NB4 (cell line): ENCODE results near the gene PCNX4.
"Not testable (repeated sequence)": the region's sequence is repeated elsewhere in the genome, so short reads cannot be mapped to it uniquely, and the experiment has no call there.

ENCODE experiments used
- DNase-seq: peaks from one replicate; pipeline ENCODE4 v3.0.0; 2010; ENCODE audit warnings: low read depth
- H3K4me3 ChIP-seq: one replicate; pipeline ENCODE4 v1.5.1; 2011; ENCODE audit warnings: mild to moderate bottlenecking, low read depth, low read length, moderate library complexity
- CTCF ChIP-seq: IDR thresholded peaks from one replicate; pipeline ENCODE4 v1.5.1; 2012; ENCODE audit warnings: low read depth, low read length
- MYC ChIP-seq: IDR thresholded peaks from 2 replicates; pipeline ENCODE4 v1.6.1; 2011; ENCODE audit warnings: low read depth, low read length
- POLR2A ChIP-seq: IDR thresholded peaks from 2 replicates; pipeline ENCODE4 v1.6.1; 2011; ENCODE audit warnings: mild to moderate bottlenecking; ENCODE audit not compliant: insufficient read length; ENCODE audit errors: extremely low read depth
- TF ChIP-seq, protein P1 (sequence below): IDR thresholded peaks from 2 replicates; pipeline ENCODE4 v1.6.1; 2011; ENCODE audit warnings: low read depth, low read length

PCNX4 gene

DNA sequence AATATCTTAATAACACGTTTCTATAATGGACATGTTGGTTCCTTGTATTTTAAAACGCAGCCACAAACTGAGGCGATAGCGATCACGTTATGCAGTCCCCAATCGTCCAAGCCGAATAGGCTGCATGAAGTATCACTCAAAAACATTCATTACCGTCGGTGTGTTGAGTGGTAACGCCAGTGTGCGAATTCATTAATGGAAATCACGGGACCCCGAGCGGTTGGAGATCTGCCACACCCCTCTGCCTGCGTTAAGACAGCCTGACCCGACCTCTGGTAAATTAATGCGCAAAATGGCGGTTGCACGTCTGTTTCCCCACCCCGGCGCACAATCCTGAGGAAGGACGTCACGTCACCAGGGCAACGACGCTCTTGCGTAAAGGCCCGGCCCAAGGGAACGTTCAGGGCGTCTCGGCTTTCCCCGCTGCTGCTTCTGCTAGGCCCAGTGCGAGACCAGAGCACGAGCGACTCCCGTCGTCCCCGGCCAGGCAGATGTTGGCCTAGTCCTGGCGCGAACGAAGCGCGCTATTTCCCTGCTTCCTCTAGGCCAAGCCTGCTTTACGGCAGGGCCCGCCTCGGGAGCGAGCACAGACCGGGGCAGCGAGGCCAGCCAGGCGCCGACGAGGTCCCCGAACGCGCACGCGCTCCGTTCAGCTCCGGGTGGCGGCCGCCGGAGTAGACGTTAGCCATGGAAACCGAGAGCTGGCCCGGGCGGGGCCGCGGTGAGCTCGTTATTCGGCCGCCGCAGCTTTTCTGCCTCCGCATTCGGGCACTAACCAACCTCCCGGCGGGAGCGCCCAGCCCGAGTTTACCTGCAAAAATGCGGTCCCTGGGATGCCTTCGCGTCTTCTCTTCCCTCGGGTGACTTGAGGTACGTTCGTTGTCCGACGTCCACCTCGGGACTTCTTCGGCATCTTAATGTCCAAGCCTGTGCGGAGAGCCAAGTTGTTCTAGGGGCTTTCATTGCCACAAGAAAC, at the start of gene PCNX4:
Gene PCNX4, plus strand, starts transcription at position 374 of the 976 bp plus-strand sequence. CDS start 15,716 bp downstream, outside the sequence.
- H3K4me3 ChIP-seq, result peak within 1 kb of the TSS; percentile 99
- no peak for TF ChIP-seq CTCF
- peak; percentile 42; the same call in 1 of the 2 replicates for TF ChIP-seq MYC
- TF ChIP-seq, protein P1, sequence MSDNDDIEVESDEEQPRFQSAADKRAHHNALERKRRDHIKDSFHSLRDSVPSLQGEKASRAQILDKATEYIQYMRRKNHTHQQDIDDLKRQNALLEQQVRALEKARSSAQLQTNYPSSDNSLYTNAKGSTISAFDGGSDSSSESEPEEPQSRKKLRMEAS, result peak; percentile 74
- peak; percentile 85 for TF ChIP-seq POLR2A
- peak; percentile 99 for DNase-seq

GRCh38 chr14:60047976-60048375, 43.7 kb upstream of the PCNX4 start:
- DNase-seq, H3K4me3 ChIP-seq: not testable (repeated sequence)

- TF ChIP-seq POLR2A (no peak), MYC (no peak), CTCF (no peak)
- TF ChIP-seq, protein P1, result no peak
- H3K4me3 ChIP-seq, result no peak overlapping the region
- peak; percentile 1 for DNase-seq
Observed at GRCh38 chr14:60051721-60052221, 40.0 kb upstream of the PCNX4 start.

GRCh38 chr14:60058087-60058486, 33.6 kb upstream of the PCNX4 start:
- no peak for DNase-seq
- H3K4me3 ChIP-seq, result no peak overlapping the region
- TF ChIP-seq CTCF, result no peak
- no peak for TF ChIP-seq POLR2A
- TF ChIP-seq, protein P1, result no peak
- TF ChIP-seq MYC, result no peak

GRCh38 chr14:60061371-60061770, 30.4 kb upstream of the PCNX4 start:
- H3K4me3 ChIP-seq, result no peak overlapping the region
- DNase-seq, result no peak
- TF ChIP-seq, protein P1, result no peak
- TF ChIP-seq CTCF (no peak), POLR2A (no peak), MYC (no peak)

DNA sequence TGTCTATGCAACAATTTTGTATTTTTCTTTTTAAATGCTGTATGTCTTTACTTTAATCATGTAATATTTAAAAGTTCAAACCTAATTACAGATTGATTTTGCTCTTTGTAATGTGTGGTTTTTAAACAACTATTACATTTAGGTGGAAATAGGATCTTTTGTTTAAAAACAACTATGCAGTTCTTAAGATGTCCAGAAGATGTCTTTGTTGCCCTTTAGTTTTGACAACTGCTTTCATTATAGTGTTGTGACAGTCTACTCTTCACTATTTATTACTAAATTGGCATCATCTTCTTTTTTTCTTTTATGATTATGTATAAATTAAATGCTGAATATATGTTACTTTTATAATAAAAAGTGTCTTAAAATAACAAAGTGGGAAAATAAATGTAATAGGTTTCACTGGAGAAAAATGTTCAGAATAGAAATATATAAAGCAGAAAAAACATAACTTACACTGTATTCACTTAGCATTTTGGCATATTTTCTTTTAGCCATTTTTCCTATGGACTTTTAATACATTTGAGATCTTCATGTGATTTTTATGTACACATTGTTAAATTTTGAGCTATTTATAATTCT, 27.1 kb upstream of the PCNX4 start:
- no peak for TF ChIP-seq MYC
- no peak for TF ChIP-seq POLR2A
- DNase-seq, result peak; percentile 43
- no peak overlapping the region for H3K4me3 ChIP-seq
